KBM-7 (cell line): ENCODE measurements around the gene ZNF341.
A peak's percentile ranks its signal among the peaks of the same experiment; 100 is the strongest.
"Not testable (repeated sequence)": the region's sequence is repeated elsewhere in the genome, so short reads cannot be mapped to it uniquely, and the experiment has no call there.

ENCODE experiments used
- DNase-seq: peaks from one replicate; pipeline ENCODE4 v3.0.0-alpha.2; 2015
- in situ Hi-C: fragments of 300-500 bp; cut with MboI; formaldehyde crosslinking; loops from 2 replicates; pipeline ENCODE4 v1.14.3; 2020; ENCODE audit warnings: low sequenced_read_pairs, low pct_unique_long_range_greater_than_20kb, mixed read lengths

ZNF341 gene

DNA sequence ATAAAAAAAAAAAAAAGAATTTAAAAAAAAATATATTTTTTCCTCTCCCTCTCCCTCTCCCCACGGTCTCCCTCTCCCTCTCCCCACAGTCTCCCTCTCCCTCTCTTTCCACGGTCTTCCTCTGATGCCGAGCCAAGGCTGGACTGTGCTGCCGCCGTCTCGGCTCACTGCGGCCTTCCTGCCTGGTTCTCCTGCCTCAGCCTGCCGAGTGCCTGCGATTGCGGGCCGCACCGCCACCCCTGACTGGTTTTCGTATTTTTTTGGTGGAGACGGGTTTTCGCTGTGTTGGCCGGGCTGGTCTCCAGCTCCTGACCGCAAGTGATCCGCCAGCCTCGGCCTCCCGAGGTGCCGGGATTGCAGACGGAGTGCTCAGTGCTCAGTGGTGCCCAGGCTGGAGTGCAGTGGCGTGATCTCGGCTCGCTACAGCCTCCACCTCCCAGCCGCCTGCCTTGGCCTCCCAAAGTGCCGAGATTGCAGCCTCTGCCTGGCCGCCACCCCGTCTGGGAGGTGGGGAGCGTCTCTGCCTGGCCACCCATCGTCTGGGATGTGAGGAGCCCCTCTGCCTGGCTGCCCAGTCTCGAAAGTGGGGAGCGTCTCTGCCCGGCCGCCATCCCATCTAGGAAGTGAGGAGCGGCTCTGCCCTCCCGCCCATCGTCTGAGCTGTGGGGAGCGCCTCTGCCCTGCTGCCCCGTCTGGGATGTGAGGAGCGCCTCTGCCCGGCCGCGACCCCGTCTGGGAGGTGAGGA lies 30.9 kb upstream of the ZNF341 start:
- DNase-seq, in situ Hi-C loops: not testable (repeated sequence)

GRCh38 chr20:33701629-33702450 lies 30.0 kb upstream of the ZNF341 start:
- no peak for DNase-seq
- in situ Hi-C loops: no loop called here

DNA sequence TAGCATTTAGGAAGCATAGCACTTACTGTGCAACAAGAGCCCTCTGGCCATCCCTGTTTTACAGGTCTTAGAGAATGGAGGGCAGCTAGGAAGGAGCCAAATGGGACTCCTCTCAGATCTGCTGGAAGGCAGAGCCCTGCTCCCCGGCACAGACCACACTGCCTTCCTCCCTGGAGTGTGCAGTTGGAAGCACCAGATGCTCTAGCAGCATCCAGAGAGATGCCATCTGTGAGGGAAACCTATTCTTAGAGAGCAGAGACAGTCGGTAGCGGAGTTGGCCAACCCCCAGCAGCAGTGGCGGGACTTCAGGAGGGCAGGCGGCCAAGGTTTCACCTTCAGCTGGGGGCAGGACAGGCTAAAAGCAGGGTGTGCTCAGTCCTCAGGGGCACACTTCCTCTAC lies 28.9 kb upstream of the ZNF341 start:
- DNase-seq: no peak
- in situ Hi-C loops: no loop called here

DNA sequence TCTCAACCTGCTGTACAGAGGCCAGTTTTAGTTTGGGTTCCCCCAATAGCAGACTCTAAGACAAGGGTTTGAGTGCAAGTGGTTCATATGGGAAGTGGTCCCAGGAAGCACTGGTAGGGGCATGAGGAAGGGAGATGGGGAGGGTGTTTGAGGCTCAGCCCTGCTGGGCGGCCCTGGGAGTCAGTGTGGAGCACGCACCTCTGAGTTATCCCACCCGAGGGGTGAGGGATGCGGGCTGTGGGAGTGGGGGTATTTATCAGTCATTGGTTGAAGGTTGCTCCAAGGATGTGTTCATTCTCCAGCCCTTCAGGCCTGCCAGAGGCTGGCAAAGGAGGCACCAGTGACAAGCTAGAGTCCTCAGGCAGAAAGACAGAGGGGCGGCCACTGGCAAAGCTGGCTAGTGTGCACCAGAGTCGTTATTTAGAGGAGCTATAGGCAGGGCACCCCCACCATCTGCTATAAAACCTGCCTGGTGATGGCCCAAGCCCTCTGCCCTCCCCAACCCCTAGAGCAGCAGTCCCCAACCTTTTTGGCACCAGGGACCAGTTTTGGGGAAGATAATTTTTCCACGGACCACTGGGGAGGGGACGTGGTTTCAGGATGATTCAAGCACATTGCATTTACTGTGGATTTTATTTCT lies 28.2 kb upstream of the ZNF341 start:
- in situ Hi-C loops: no loop called here

GRCh38 chr20:33704197-33704924 lies 27.4 kb upstream of the ZNF341 start:
- in situ Hi-C loops: no loop called here

More for the DNA sequence above, 28.2 kb upstream of the ZNF341 start:
- no peak for DNase-seq

GRCh38 chr20:33707668-33708067 lies 24.1 kb upstream of the ZNF341 start:
- in situ Hi-C loops: no loop called here
- no peak for DNase-seq

More at GRCh38 chr20:33704197-33704924, 27.4 kb upstream of the ZNF341 start:
- DNase-seq: no peak

DNA sequence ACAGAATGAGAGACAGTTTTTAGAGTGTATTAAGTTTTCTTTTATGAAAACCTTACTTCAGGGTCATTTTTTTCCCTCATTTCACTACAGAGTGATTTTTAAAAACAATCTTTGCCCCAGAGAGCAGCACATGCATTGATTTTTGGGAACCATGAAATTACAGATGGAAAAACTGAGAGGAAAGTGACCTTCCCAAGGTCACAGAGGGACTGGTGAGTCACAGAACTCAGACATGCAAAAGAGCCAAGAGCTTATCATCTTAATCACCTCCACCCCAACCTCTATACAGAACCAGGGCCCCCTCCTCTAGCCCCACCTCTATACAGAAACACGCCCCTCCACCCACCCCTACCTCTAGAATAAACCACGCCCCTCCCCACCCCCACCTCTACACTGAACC lies 22.4 kb upstream of the ZNF341 start:
- DNase-seq: no peak
- in situ Hi-C loops: no loop called here

GRCh38 chr20:33709905-33710541 lies 21.8 kb upstream of the ZNF341 start:
- in situ Hi-C loops: no loop called here
- no peak for DNase-seq

- in situ Hi-C loops: no loop called here
These were observed 20.9 kb upstream of the ZNF341 start for GRCh38 chr20:33710681-33711445.

DNA sequence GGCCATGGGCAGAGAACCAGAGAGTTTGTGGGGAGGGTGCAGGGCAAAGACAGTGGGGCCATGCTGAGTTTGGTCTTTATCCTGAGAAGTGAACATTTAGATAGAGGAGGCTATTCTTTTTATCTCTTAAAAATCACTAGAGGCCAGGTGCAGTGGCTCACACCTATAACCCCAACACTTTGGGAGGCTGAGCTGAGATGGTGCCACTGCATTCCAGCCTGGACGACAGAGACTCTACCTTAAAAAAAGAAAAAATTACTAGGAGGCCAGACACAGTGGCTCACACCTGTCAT lies 20.4 kb upstream of the ZNF341 start:
- in situ Hi-C loops: no loop called here
- no peak for DNase-seq

More at GRCh38 chr20:33710681-33711445, 20.9 kb upstream of the ZNF341 start:
- no peak for DNase-seq

- DNase-seq: no peak
- in situ Hi-C loops: no loop called here
These were observed 17.9 kb upstream of the ZNF341 start for GRCh38 chr20:33713865-33714367.

DNA sequence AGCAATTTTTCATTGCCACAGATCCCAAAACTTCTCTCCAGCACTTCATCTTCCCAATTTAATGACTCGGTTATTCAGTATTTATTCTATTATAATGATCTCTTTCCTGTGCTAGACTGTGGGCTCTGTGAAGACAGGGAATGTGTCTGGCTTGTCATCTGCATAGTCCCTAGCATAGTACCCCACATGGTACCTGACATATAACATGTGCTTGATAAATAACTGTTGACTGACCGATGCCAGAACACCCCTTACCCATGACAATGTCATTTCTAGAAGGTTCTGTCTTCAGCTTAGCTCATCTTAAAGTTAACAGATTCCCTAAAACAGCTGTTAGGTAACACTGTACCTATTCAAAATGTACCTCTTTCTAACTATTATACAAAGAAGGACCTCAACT lies 15.3 kb upstream of the ZNF341 start:
- DNase-seq: no peak
- in situ Hi-C loops: no loop called here

GRCh38 chr20:33719277-33719988 lies 12.4 kb upstream of the ZNF341 start:
- DNase-seq: no peak
- in situ Hi-C loops: no loop called here

DNA sequence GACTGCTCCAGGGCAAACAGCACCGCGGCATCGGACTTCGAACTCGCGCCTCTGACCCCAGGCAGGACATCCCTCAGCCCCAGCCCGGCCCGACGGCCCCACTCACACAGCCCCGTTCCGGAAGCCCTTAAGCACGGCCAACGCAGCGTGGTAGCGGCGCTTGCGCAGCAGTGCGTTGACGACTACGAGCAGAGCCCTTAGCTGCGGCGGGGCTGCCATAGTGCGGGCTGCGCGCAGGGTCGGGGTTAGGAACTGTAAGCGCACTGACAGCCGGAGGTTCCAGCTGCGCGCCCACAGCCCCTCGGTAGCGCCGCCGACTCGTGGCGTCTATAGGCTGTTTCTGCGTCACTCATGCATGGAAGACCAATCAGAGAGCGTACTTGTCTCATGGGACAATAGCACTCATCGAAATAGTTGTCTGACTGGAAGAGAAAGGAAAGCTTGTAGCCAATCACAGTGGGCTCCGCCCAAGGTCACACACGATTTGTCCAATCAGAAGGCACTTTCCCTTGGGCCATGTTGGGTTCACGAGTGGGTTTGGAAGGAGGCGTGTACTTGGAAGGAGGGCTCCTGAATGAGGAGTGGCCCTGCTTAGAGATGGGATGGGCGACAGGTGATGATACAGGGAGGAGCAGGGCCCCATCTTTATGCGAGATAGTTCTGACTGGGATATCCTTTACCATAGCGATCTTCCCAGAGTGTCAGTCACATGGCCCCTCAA lies 11.6 kb upstream of the ZNF341 start, which contains the start of gene PXMP4:
PXMP4 (minus strand) TSS at position 322 of the 721 bp plus-strand sequence; CDS start at position 219, 103 bp downstream.
- DNase-seq: peak; percentile 98
- in situ Hi-C loops: no loop called here

- in situ Hi-C loops: no loop called here
- no peak for DNase-seq
These were observed 10.2 kb upstream of the ZNF341 start for GRCh38 chr20:33721391-33722140.

- no peak for DNase-seq
- in situ Hi-C loops: no loop called here
These were observed 7.2 kb upstream of the ZNF341 start for GRCh38 chr20:33724439-33725094.
